ENCODE measurements around the gene ZFP36L1. TPM values are rescaled to one million over a fixed set of nuclear protein-coding genes. Genes with fewer than 3 reads are reported as not detected.
A peak's percentile ranks its signal among the peaks of the same experiment; 100 is the strongest.

Gene ZFP36L1
- total RNA-seq, 1 donor from 2014 or later, result 48.0 TPM

DNA sequence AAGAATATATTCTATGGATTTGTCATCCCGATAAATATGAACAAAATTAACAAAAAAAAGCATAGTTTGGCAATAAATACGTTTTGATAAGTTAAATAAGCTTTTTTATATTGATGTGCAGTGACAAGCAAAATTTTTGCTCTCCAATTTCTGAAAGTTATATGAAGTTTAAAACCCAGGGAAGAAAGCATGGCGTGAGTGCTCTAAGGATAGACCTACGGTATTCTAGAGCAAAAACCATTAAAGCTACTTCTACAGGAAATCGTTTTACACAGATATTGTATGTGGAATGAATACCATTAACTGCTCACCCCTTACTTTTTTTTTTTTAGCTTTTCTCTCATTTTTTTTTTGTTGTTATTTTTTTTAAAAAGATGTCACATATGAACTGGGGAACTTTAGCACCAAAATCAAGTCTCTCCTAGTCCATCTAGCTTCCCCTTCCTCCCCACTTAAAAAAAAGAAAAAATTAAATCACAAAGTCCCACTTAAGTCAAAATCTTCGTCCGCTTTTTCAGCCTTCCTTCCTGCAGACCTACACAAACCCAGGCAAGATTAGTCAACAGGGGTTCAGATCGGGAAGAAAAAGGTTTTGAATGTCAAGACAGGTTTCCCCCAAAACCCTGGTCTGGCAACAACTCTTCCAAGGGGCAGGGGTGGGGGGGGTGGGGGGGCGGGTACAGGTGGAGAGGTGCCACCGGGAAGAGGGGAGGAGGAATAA is 4.4 kb downstream of the ZFP36L1 start:
- peak overlapping the region; percentile 100 for H3K27ac ChIP-seq (replicated peaks)
- intact Hi-C loops (cut with micrococcal nuclease), result no loop called here

DNA sequence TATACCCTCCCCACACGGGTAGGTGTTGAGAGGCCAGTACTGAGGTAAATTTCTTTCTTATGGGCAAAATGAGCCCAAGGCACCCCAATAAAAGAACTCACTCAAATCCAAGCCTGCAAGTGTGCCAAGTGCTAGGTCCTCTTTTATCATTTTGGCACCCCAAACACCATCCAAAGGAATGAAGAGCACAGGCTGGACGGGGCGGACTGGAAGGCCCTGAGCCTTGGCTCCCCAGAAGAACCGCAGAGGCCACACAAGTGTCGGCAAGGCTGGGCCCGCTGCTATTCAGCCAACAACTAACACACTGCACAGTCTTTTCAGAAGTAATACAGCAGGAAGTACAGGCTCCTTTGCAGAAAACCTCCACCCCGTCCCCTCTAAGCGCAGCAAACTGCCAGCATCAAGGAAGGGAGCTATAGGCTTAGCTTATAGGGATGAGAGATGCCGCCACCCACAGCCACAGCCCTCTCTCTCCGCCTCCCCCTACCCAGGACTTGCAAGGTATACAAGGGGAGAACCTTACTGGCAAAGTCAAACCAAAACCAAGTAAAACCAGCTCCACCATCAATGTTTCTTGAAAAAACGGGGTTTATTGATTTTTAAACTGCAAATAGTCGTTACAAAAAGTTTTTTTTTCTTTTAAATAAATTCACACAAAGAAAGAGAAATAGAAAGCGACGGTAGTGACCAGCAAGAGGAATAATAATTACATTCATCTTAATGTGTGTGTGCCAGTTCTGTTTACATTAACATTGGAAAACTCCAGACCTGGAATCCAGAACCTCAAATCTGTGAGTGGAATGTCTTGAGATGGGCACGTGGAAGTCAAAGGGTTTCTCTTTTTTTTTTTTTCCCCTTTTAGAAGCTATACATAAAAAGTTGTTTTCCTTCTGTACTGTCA is 5.5 kb downstream of the ZFP36L1 start:
- H3K27me3 ChIP-seq (ENCODE audit: low read depth), result no peaks in the 10 kb centered on the region
- H3K4me3 ChIP-seq, result peak overlapping the region; percentile 96
- peak overlapping the region; percentile 100 for H3K27ac ChIP-seq (replicated peaks)
- H3K36me3 ChIP-seq, result peaks cover 40% of the 10 kb centered on the region
- TF ChIP-seq, protein P1, sequence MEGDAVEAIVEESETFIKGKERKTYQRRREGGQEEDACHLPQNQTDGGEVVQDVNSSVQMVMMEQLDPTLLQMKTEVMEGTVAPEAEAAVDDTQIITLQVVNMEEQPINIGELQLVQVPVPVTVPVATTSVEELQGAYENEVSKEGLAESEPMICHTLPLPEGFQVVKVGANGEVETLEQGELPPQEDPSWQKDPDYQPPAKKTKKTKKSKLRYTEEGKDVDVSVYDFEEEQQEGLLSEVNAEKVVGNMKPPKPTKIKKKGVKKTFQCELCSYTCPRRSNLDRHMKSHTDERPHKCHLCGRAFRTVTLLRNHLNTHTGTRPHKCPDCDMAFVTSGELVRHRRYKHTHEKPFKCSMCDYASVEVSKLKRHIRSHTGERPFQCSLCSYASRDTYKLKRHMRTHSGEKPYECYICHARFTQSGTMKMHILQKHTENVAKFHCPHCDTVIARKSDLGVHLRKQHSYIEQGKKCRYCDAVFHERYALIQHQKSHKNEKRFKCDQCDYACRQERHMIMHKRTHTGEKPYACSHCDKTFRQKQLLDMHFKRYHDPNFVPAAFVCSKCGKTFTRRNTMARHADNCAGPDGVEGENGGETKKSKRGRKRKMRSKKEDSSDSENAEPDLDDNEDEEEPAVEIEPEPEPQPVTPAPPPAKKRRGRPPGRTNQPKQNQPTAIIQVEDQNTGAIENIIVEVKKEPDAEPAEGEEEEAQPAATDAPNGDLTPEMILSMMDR (IDR thresholded peaks at IDR 0.05; ENCODE audit: borderline replicate concordance), result no peak
- peaks cover 70% of the 10 kb centered on the region for H3K4me1 ChIP-seq
- no peaks in the 10 kb centered on the region for H3K9me3 ChIP-seq (replicated peaks)
- DNase-seq, result no peak
- intact Hi-C loops (cut with micrococcal nuclease), result no loop called here

More for the DNA sequence above, 4.4 kb downstream of the ZFP36L1 start:
- peaks cover 40% of the 10 kb centered on the region for H3K36me3 ChIP-seq
- H3K9me3 ChIP-seq (replicated peaks), result no peaks in the 10 kb centered on the region
- H3K27me3 ChIP-seq (ENCODE audit: low read depth), result no peaks in the 10 kb centered on the region
- DNase-seq, result no peak
- TF ChIP-seq, protein P1 (IDR thresholded peaks at IDR 0.05; ENCODE audit: borderline replicate concordance), result no peak
- H3K4me1 ChIP-seq, result peaks cover 70% of the 10 kb centered on the region
- peak overlapping the region; percentile 96 for H3K4me3 ChIP-seq

DNA sequence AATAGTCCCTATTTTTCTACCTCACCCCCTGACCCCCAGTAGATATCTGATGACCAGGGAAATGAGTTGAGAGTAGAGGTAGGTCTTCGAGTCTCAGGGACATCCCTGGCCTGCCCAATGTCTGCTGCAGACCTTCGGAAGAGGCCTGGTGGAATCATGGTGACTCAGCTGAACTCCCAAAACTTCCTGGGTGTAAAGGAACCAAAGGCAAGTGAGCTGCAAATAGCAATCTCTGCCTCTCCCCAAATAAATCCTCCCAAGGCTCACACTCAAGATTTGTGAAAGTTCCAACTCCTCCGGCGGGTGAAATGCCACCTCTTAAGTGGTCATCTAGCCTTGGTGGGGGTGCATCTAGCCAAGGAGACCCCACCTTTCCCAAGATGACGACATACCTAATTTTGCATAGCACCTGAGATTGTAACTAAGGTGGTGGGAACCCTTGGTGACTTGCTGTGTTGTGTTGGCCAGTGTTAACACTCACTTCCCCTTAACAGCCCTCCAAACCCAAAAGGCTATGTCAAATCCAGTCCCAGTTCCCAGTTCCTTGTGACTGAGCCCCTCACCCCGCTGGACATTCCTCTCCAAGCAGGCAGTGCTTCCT is 6.3 kb downstream of the ZFP36L1 start:
- Histone ChIP-seq H3K27ac (replicated peaks) (peak overlapping the region; percentile 100), H3K27me3 (ENCODE audit: low read depth) (no peaks in the 10 kb centered on the region), H3K9me3 (replicated peaks) (no peaks in the 10 kb centered on the region), H3K36me3 (peaks cover 40% of the 10 kb centered on the region), H3K4me1 (peaks cover 70% of the 10 kb centered on the region), H3K4me3 (peak overlapping the region; percentile 96)
- intact Hi-C loops (cut with micrococcal nuclease), result no loop called here
- DNase-seq, result no peak
- TF ChIP-seq, protein P1 (IDR thresholded peaks at IDR 0.05; ENCODE audit: borderline replicate concordance), result no peak

DNA sequence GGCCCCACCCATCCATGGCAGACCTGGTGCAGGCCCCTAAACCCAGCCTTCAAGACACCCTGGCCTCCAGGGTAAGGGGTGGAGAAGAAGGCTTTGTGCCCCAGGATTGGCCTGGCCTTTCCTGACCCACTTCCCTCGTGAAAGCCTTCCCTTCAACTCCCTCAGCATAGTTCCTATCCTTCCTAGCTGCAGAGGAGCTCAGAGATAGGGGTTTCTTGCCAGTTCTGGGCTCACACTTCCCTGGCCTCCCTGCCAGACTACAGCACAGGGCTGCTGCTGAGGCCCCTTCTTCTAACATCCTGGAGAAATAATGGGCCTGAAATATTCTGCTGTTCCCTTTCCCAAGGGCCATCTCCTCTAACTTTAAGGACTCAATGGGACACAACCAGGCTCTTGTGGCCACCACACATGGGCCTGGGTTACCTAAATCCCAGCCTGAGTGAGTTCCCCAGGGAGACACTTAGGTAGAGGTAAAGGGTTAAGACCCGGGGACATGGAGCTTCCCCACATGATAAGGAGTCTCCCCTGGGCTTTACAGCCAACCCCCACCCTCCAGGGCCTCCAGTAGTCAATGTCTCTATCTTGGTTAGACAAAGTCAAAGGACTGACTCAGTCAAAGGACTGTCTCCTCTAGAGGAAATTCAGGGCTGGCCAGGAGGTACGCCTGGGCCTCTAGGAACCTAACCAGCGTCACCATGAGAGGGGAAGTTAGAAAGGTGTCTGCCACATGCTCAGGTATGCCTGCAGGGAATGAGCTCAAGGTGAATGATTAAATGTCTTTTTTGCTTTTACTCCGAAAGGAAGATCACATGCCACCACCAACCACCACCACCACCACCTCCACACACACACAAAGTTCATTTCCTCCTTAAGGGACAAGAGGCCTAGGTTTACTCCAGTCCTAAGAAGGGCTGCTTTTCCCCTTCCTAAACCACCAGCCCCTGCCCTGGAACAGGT is 7.1 kb downstream of the ZFP36L1 start:
- H3K27ac ChIP-seq (replicated peaks), result peak overlapping the region; percentile 100
- no peaks in the 10 kb centered on the region for H3K9me3 ChIP-seq (replicated peaks)
- DNase-seq, result no peak
- H3K4me1 ChIP-seq, result peaks cover 70% of the 10 kb centered on the region
- TF ChIP-seq, protein P1 (IDR thresholded peaks at IDR 0.05; ENCODE audit: borderline replicate concordance), result no peak
- intact Hi-C loops (cut with micrococcal nuclease), result no loop called here
- H3K4me3 ChIP-seq, result no peak overlapping the region
- H3K36me3 ChIP-seq, result peaks cover 38% of the 10 kb centered on the region
- no peaks in the 10 kb centered on the region for H3K27me3 ChIP-seq (ENCODE audit: low read depth)

Measured in left ventricle myocardium inferior (tissue), 1 donor.